Panc1 (cell line): ENCODE results near the gene C9orf72. TPM values are rescaled to one million over a fixed set of nuclear protein-coding genes. Genes with fewer than 3 reads are reported as not detected.
A peak's percentile ranks its signal among the peaks of the same experiment; 100 is the strongest.

Experiments used
- ATAC-seq: fragments of 200-7000 bp; cut with Tn5 transposase; 2 replicates; pipeline ENCODE4 v1.9.1; 2020; ENCODE audit warnings: mild to moderate bottlenecking, moderate library complexity
- Bru-seq: library from RNA; stranded (reverse); fragments of 400-500 nt; gene quantifications from one replicate; lab custom pipeline; 2021; lab: Mats Ljungman, UMichigan
- BruChase-seq, 2 experiments: library from RNA; stranded (reverse); fragments of 400-500 nt; gene quantifications; one replicate each; lab custom pipeline; 2021; lab: Mats Ljungman, UMichigan
- BruUV-seq: library from RNA; stranded (reverse); fragments of 400-500 nt; replicated peaks from 2 replicates; lab custom pipeline; 2021; lab: Mats Ljungman, UMichigan
- CTCF ChIA-PET: fragments of 300-600 bp; sonication (Branson Sonifier 250); formaldehyde crosslinking; loops from one replicate; lab custom pipeline; 2022; ENCODE audit warnings: antibody characterized with exemption; lab: Charles Lee
- POLR2A ChIA-PET: fragments of 300-600 bp; sonication (Branson Sonifier 250); formaldehyde crosslinking; loops from one replicate; lab custom pipeline; 2022; ENCODE audit warnings: antibody characterized with exemption; lab: Charles Lee
- DNase-seq: peaks from one replicate; pipeline ENCODE4 v3.0.0-alpha.2; 2010; ENCODE audit warnings: low read depth, low spot score
- H3K27ac ChIP-seq: 2 replicates; pipeline ENCODE4 v1.5.1; 2011; ENCODE audit warnings: mild to moderate bottlenecking, low read length, inconsistent platforms
- H3K27me3 ChIP-seq: fragments of 200-500 bp; sonication (Bioruptor generic); 2 replicates; pipeline ENCODE4 v1.6.0; 2014; ENCODE audit warnings: low read length, inconsistent platforms; ENCODE audit not compliant: control insufficient read depth, insufficient read depth
- H3K36me3 ChIP-seq: fragments of 200-500 bp; sonication (Bioruptor generic); 2 replicates; pipeline ENCODE4 v1.5.1; 2014; ENCODE audit warnings: inconsistent platforms, mild to moderate bottlenecking, low read length, moderate library complexity; ENCODE audit not compliant: control insufficient read depth, insufficient read depth
- H3K4me1 ChIP-seq: 2 replicates; pipeline ENCODE4 v1.5.1; 2011; ENCODE audit warnings: inconsistent platforms, mild to moderate bottlenecking, low read length, moderate library complexity; ENCODE audit not compliant: control insufficient read depth, insufficient read depth
- H3K4me3 ChIP-seq, 2 experiments: 2 replicates each; pipeline ENCODE4 v1.5.1; 2011 to 2012; ENCODE audit warnings: low read depth in 2 of 2, low read length in 2 of 2, mild to moderate bottlenecking in 2 of 2, inconsistent platforms in 1 of 2, moderate library complexity in 1 of 2
- H3K9me3 ChIP-seq: fragments of 200-500 bp; sonication (Bioruptor generic); 2 replicates; pipeline ENCODE4 v1.5.1; 2014; ENCODE audit warnings: low read depth, mild to moderate bottlenecking, inconsistent platforms, low read length, moderate library complexity; ENCODE audit not compliant: control insufficient read depth, insufficient read depth
- POLR2AphosphoS5 ChIP-seq: IDR thresholded peaks from 2 replicates; pipeline ENCODE4 v1.6.1; 2012; ENCODE audit warnings: mild to moderate bottlenecking, low read depth, low read length, moderate library complexity
- SIN3A ChIP-seq: IDR thresholded peaks from 2 replicates; pipeline ENCODE4 v1.6.1; 2012; ENCODE audit warnings: low read depth, mild to moderate bottlenecking, low read length, moderate library complexity, borderline replicate concordance; ENCODE audit not compliant: insufficient read depth
- TCF7L2 ChIP-seq: IDR thresholded peaks from 2 replicates; pipeline ENCODE4 v1.6.1; 2011; ENCODE audit warnings: mild to moderate bottlenecking, low read depth, low read length, inconsistent platforms
- in situ Hi-C: cut with HindIII; loops from 2 replicates; pipeline ENCODE4 v1.10.0; 2016; ENCODE audit warnings: low sequenced_read_pairs, low pct_unique_long_range_greater_than_20kb
- intact Hi-C: fragments of 100-400 bp; cut with micrococcal nuclease; formaldehyde crosslinking; loops from one replicate; pipeline ENCODE4 v1.10.0; 2022; ENCODE audit not compliant: unreplicated experiment
- long read RNA-seq: library from polyadenylated mRNA; unstranded; transcript quantifications from one replicate; pipeline ENCODE4 v2.0.0, GENCODE V29; 2021; ENCODE audit not compliant: unreplicated experiment
- polyA plus RNA-seq: library from polyadenylated mRNA; unstranded; fragments of >200 nt; gene quantifications from one replicate; pipeline ENCODE4 v1.2.1, GENCODE V29; 2012; ENCODE audit warnings: missing spikeins; ENCODE audit not compliant: insufficient read length
- total RNA-seq: library from RNA; stranded (reverse); gene quantifications from one replicate; pipeline ENCODE4 v1.2.1, GENCODE V29; 2021; ENCODE audit not compliant: unreplicated experiment
- TF ChIP-seq, protein P1 (sequence below), 2 experiments: IDR thresholded peaks; 2 replicates each; pipeline ENCODE4 v1.6.1; 2011 to 2012; ENCODE audit warnings: low read depth in 2 of 2, control low read depth in 1 of 2, low read length in 1 of 2, mild to moderate bottlenecking in 1 of 2, moderate library complexity in 1 of 2; ENCODE audit not compliant: insufficient read depth in 1 of 2
- TF ChIP-seq, protein P2 (sequence below): fragments of 450-650 bp; IDR thresholded peaks from 2 replicates; pipeline ENCODE4 v1.5.1; 2017; ENCODE audit warnings: mild to moderate bottlenecking

Gene C9orf72, protein sequence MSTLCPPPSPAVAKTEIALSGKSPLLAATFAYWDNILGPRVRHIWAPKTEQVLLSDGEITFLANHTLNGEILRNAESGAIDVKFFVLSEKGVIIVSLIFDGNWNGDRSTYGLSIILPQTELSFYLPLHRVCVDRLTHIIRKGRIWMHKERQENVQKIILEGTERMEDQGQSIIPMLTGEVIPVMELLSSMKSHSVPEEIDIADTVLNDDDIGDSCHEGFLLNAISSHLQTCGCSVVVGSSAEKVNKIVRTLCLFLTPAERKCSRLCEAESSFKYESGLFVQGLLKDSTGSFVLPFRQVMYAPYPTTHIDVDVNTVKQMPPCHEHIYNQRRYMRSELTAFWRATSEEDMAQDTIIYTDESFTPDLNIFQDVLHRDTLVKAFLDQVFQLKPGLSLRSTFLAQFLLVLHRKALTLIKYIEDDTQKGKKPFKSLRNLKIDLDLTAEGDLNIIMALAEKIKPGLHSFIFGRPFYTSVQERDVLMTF
- 3.6 TPM for total RNA-seq
- polyA plus RNA-seq = 1.2 TPM
- Bru-seq, nascent RNA = percentile 50 among the genes with signal in this experiment
- BruChase-seq, experiment 1, labeled RNA remaining after a 2-hour chase = percentile 55 among the genes with signal in this experiment
- percentile 45 among the genes with signal in this experiment for BruChase-seq, experiment 2, labeled RNA remaining after a 6-hour chase
- long read RNA-seq, transcript C9orf72-203 (11 exons, 3,200 nt) = major isoform, 5 of 10 reads
- long read RNA-seq, partial matches to known transcripts = 3 of 10 reads
- long read RNA-seq, other reads (novel, unspliced or antisense) = 2 of 10 reads

- in situ Hi-C loops = no loop called here
- Histone ChIP-seq H3K36me3 (no peaks in the 10 kb centered on the region; the same call in 1 of the 2 replicates), H3K27ac (peak within 1 kb of the TSS; percentile 18; the same call in 1 of the 2 replicates), H3K27me3 (no peaks in the 10 kb centered on the region), H3K4me3 (peak within 1 kb of the TSS; percentile 56 to 63), H3K9me3 (no peaks in the 10 kb centered on the region), H3K4me1 (0 out of 2 replicates have a peak, but pooled peaks cover 3% of the 10 kb centered on the region)
- DNase-seq (no peak), ATAC-seq (peak; percentile 93)
- no TSS peak for BruUV-seq
- CTCF ChIA-PET = no interaction called here
- TF ChIP-seq POLR2AphosphoS5 = no peak
- no peak for TF ChIP-seq TCF7L2
- no peak for TF ChIP-seq SIN3A
- TF ChIP-seq, protein P1, sequence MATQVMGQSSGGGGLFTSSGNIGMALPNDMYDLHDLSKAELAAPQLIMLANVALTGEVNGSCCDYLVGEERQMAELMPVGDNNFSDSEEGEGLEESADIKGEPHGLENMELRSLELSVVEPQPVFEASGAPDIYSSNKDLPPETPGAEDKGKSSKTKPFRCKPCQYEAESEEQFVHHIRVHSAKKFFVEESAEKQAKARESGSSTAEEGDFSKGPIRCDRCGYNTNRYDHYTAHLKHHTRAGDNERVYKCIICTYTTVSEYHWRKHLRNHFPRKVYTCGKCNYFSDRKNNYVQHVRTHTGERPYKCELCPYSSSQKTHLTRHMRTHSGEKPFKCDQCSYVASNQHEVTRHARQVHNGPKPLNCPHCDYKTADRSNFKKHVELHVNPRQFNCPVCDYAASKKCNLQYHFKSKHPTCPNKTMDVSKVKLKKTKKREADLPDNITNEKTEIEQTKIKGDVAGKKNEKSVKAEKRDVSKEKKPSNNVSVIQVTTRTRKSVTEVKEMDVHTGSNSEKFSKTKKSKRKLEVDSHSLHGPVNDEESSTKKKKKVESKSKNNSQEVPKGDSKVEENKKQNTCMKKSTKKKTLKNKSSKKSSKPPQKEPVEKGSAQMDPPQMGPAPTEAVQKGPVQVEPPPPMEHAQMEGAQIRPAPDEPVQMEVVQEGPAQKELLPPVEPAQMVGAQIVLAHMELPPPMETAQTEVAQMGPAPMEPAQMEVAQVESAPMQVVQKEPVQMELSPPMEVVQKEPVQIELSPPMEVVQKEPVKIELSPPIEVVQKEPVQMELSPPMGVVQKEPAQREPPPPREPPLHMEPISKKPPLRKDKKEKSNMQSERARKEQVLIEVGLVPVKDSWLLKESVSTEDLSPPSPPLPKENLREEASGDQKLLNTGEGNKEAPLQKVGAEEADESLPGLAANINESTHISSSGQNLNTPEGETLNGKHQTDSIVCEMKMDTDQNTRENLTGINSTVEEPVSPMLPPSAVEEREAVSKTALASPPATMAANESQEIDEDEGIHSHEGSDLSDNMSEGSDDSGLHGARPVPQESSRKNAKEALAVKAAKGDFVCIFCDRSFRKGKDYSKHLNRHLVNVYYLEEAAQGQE (IDR thresholded peaks at IDR 0.05; ENCODE audit: insufficient read depth in 1 of 2, low read depth in 2 of 2, low read length in 1 of 2) = no peak
- TF ChIP-seq, protein P2, sequence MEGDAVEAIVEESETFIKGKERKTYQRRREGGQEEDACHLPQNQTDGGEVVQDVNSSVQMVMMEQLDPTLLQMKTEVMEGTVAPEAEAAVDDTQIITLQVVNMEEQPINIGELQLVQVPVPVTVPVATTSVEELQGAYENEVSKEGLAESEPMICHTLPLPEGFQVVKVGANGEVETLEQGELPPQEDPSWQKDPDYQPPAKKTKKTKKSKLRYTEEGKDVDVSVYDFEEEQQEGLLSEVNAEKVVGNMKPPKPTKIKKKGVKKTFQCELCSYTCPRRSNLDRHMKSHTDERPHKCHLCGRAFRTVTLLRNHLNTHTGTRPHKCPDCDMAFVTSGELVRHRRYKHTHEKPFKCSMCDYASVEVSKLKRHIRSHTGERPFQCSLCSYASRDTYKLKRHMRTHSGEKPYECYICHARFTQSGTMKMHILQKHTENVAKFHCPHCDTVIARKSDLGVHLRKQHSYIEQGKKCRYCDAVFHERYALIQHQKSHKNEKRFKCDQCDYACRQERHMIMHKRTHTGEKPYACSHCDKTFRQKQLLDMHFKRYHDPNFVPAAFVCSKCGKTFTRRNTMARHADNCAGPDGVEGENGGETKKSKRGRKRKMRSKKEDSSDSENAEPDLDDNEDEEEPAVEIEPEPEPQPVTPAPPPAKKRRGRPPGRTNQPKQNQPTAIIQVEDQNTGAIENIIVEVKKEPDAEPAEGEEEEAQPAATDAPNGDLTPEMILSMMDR = no peak
- intact Hi-C loops = no loop called here
- POLR2A ChIA-PET = no interaction called here
Measured at GRCh38 chr9:27572918-27573633, at the start of gene C9orf72. Gene C9orf72 (minus strand): TSS chr9:27573481. CDS start chr9:27567120, 6,361 bp downstream.

GRCh38 chr9:27622693-27623340 lies 49.5 kb upstream of the C9orf72 start:
- ChIA-PET POLR2A (no interaction called here), CTCF (no interaction called here)
- no peak for DNase-seq
- intact Hi-C loops = no loop called here
- no peak for TF ChIP-seq TCF7L2
- TF ChIP-seq, protein P1 (IDR thresholded peaks at IDR 0.05; ENCODE audit: insufficient read depth in 1 of 2, low read depth in 2 of 2, low read length in 1 of 2) = no peak
- TF ChIP-seq SIN3A = no peak
- TF ChIP-seq, protein P2 = no peak
- no peak for TF ChIP-seq POLR2AphosphoS5
- Histone ChIP-seq H3K36me3 (no peaks in the 10 kb centered on the region), H3K27ac (no peak overlapping the region), H3K4me1 (no peaks in the 10 kb centered on the region), H3K9me3 (no peaks in the 10 kb centered on the region), H3K4me3 (no peak overlapping the region), H3K27me3 (no peaks in the 10 kb centered on the region)
- no TSS peak for BruUV-seq
- no peak for ATAC-seq
- in situ Hi-C loops = no loop called here
